CD4-positive, CD25-positive, alpha-beta regulatory T cell (primary cell): Measurements from ENCODE around the gene YBX1. TPM values are rescaled to one million over a fixed set of nuclear protein-coding genes. Genes with fewer than 3 reads are reported as not detected.

Experiments used
- ATAC-seq, 2 donors: fragments of 150-1000 bp; cut with Tn5 transposase; one replicate each; pipeline ENCODE4 v1.10.0; 2021; ENCODE audit warnings: low read depth in 2 of 2, moderate number of reproducible peaks in 2 of 2, moderate library complexity in 1 of 2
- DNase-seq, 3 donors: peaks; one replicate each; pipeline versions ENCODE4 v3.0.0 to v3.0.0-alpha.2; 2012 to 2022; ENCODE audit warnings: mixed read lengths in 1 of 3
- H3K27ac ChIP-seq: one replicate; pipeline ENCODE4 v1.7.0; 2013; ENCODE audit warnings: mild to moderate bottlenecking, low read length; ENCODE audit not compliant: insufficient read depth, poor library complexity, severe bottlenecking
- H3K27me3 ChIP-seq: one replicate; pipeline ENCODE4 v1.7.0; 2013; ENCODE audit warnings: low read length; ENCODE audit not compliant: control insufficient read depth, insufficient read depth
- H3K36me3 ChIP-seq: one replicate; pipeline ENCODE4 v1.7.0; 2013; ENCODE audit warnings: mild to moderate bottlenecking, low read length, moderate library complexity; ENCODE audit not compliant: control insufficient read depth, insufficient read depth
- H3K4me1 ChIP-seq: 2 replicates; pipeline ENCODE4 v1.7.0; 2013; ENCODE audit warnings: mild to moderate bottlenecking, low read length; ENCODE audit not compliant: insufficient read depth, control insufficient read depth, poor library complexity, severe bottlenecking
- H3K4me3 ChIP-seq: one replicate; pipeline ENCODE4 v1.7.0; 2013; ENCODE audit warnings: low read depth, mild to moderate bottlenecking, low read length, moderate library complexity
- H3K9me3 ChIP-seq, 2 experiments: 1 replicate in 1 of 2; 2 replicates in 1 of 2; pipeline ENCODE4 v1.7.0; 2013; ENCODE audit warnings: low read length in 2 of 2, mild to moderate bottlenecking in 1 of 2, moderate library complexity in 1 of 2; ENCODE audit not compliant: control insufficient read depth in 2 of 2
- H3K27ac Mint-ChIP-seq, 3 donors: one replicate each; pipeline ENCODE4 v1.8.0; 2020 to 2022; ENCODE audit warnings: mild to moderate bottlenecking in 3 of 3, mixed read lengths in 3 of 3, moderate library complexity in 2 of 3
- H3K27me3 Mint-ChIP-seq: one replicate; pipeline ENCODE4 v1.8.0; 2022; ENCODE audit warnings: mild to moderate bottlenecking, mixed read lengths
- H3K36me3 Mint-ChIP-seq: one replicate; pipeline ENCODE4 v1.8.0; 2020; ENCODE audit warnings: mixed read lengths
- H3K4me1 Mint-ChIP-seq, 4 donors: one replicate each; pipeline ENCODE4 v1.8.0; 2020 to 2022; ENCODE audit warnings: mixed read lengths in 4 of 4, mild to moderate bottlenecking in 1 of 4
- H3K4me3 Mint-ChIP-seq, 4 donors: one replicate each; pipeline ENCODE4 v1.8.0; 2020 to 2022; ENCODE audit warnings: mild to moderate bottlenecking in 4 of 4, mixed read lengths in 4 of 4, moderate library complexity in 3 of 4
- H3K9me3 Mint-ChIP-seq, 7 donors: one replicate each; pipeline ENCODE4 v1.8.0; 2020 to 2022; ENCODE audit warnings: mixed read lengths in 7 of 7, mild to moderate bottlenecking in 3 of 7, moderate library complexity in 2 of 7
- polyA plus RNA-seq, 4 donors: library from polyadenylated mRNA; unstranded; fragments of 300-500 nt; fragmentation: Illumina TruSeq; gene quantifications; one replicate each; pipeline ENCODE4 v1.2.3, GENCODE V29; 2021
- total RNA-seq: library from RNA; stranded (reverse); gene quantifications from one replicate; pipeline ENCODE4 v1.2.3, GENCODE V29; 2022

YBX1 gene
- total and polyA plus RNA-seq, 5 donors from 2014 or later, result 89.9 to 323 (median 95.5) TPM

DNA sequence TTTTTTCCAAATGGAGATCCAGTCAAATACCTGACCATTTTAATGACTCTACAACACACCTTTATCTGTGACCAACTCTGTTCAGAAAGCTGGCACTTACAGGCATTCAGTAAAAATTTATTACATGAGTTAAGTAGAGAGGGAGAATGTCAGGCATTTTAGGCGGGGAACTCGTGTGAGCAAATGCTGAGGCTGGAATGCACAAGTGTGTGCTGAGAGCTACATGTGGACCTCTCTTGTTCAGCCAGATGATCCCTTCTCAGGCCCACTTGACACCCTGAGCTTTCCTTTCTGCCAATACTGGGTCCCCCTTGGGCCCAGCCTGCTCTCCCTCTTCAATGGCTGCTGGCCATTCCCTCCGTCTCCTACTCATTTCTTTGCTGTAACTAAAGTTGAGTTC is 12.3 kb upstream of the YBX1 start:
- Histone ChIP-seq H3K9me3 (no peaks in the 10 kb centered on the region), H3K36me3 (peaks cover 59% of the 10 kb centered on the region), H3K4me1 (no peaks in the 10 kb centered on the region), H3K4me3 (no peak overlapping the region), H3K27ac (no peak overlapping the region), H3K27me3 (no peaks in the 10 kb centered on the region)
- Mint-ChIP-seq H3K27me3 (no peaks in the 10 kb centered on the region), H3K36me3 (peaks cover 57% of the 10 kb centered on the region), H3K9me3 (no peaks in the 10 kb centered on the region), H3K4me3 (no peak overlapping the region), H3K4me1 (peaks cover 0 to 10% (median 3%) of the 10 kb centered on the region in 4 donors), H3K27ac (no peak overlapping the region)
- ATAC-seq, result no peak
- no peak for DNase-seq

DNA sequence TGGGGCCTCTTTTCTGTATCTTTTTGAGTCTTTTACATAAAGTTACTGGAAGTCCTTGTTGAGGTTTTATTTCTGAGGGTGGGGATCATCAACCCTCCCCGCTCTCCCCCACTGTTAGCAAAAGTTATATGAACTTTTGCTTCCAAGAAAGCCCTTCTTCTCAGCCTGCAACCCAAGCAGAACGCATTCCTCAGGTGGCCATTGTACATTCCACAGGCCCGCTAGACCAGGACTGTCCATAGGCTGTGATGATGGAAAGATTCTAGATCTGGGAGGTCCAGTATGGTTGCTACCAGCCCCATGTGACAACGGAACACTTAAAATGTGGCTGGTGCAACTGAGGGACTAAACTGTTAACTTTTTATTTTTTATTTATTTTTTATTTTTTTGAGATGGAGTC is 11.8 kb upstream of the YBX1 start:
- H3K36me3 Mint-ChIP-seq, result peaks cover 60% of the 10 kb centered on the region
- H3K4me3 Mint-ChIP-seq, result no peak overlapping the region
- no peaks in the 10 kb centered on the region for H3K4me1 ChIP-seq
- no peak overlapping the region for H3K27ac ChIP-seq
- H3K27me3 ChIP-seq, result no peaks in the 10 kb centered on the region
- H3K27ac Mint-ChIP-seq, result no peak overlapping the region
- no peak for DNase-seq
- no peaks in the 10 kb centered on the region for H3K9me3 Mint-ChIP-seq
- H3K36me3 ChIP-seq, result peaks cover 60% of the 10 kb centered on the region
- H3K4me1 Mint-ChIP-seq, result peaks cover 0 to 10% (median 3%) of the 10 kb centered on the region in 4 donors
- no peak for ATAC-seq
- H3K9me3 ChIP-seq, result no peaks in the 10 kb centered on the region
- no peaks in the 10 kb centered on the region for H3K27me3 Mint-ChIP-seq
- no peak overlapping the region for H3K4me3 ChIP-seq

GRCh38 chr1:42674214-42674613 is 8.0 kb upstream of the YBX1 start:
- H3K36me3 ChIP-seq, result peaks cover 32% of the 10 kb centered on the region
- H3K27ac ChIP-seq, result no peak overlapping the region
- no peak overlapping the region for H3K4me3 ChIP-seq
- H3K9me3 ChIP-seq, result no peaks in the 10 kb centered on the region
- H3K4me3 Mint-ChIP-seq, result no peak overlapping the region
- no peaks in the 10 kb centered on the region for H3K27me3 Mint-ChIP-seq
- H3K4me1 Mint-ChIP-seq, result peaks cover 0 to 11% (median 2%) of the 10 kb centered on the region in 4 donors
- no peaks in the 10 kb centered on the region for H3K4me1 ChIP-seq
- H3K9me3 Mint-ChIP-seq, result no peaks in the 10 kb centered on the region
- DNase-seq (no peak), ATAC-seq (no peak)
- H3K27ac Mint-ChIP-seq, result no peak overlapping the region
- H3K36me3 Mint-ChIP-seq, result peaks cover 44% of the 10 kb centered on the region
- H3K27me3 ChIP-seq, result no peaks in the 10 kb centered on the region

GRCh38 chr1:42674682-42675081 is 7.5 kb upstream of the YBX1 start:
- Mint-ChIP-seq H3K4me1 (peaks cover 0 to 11% (median 3%) of the 10 kb centered on the region in 4 donors), H3K4me3 (no peak overlapping the region), H3K9me3 (no peaks in the 10 kb centered on the region), H3K27ac (no peak overlapping the region), H3K36me3 (peaks cover 41% of the 10 kb centered on the region), H3K27me3 (no peaks in the 10 kb centered on the region)
- H3K27ac ChIP-seq, result no peak overlapping the region
- H3K36me3 ChIP-seq, result peaks cover 30% of the 10 kb centered on the region
- no peaks in the 10 kb centered on the region for H3K4me1 ChIP-seq
- no peaks in the 10 kb centered on the region for H3K9me3 ChIP-seq
- ATAC-seq (no peak), DNase-seq (no peak)
- no peaks in the 10 kb centered on the region for H3K27me3 ChIP-seq
- no peak overlapping the region for H3K4me3 ChIP-seq

GRCh38 chr1:42675467-42675866 is 6.8 kb upstream of the YBX1 start:
- ATAC-seq (no peak), DNase-seq (no peak)
- Mint-ChIP-seq H3K9me3 (no peaks in the 10 kb centered on the region), H3K27me3 (no peaks in the 10 kb centered on the region), H3K36me3 (peaks cover 35% of the 10 kb centered on the region), H3K4me1 (peaks cover 0 to 13% (median 9%) of the 10 kb centered on the region in 4 donors), H3K4me3 (no peak overlapping the region), H3K27ac (no peak overlapping the region)
- H3K4me3 ChIP-seq, result no peak overlapping the region
- H3K9me3 ChIP-seq, result no peaks in the 10 kb centered on the region
- no peak overlapping the region for H3K27ac ChIP-seq
- H3K27me3 ChIP-seq, result no peaks in the 10 kb centered on the region
- peaks cover 26% of the 10 kb centered on the region for H3K36me3 ChIP-seq
- no peaks in the 10 kb centered on the region for H3K4me1 ChIP-seq

GRCh38 chr1:42676534-42677087 is 5.6 kb upstream of the YBX1 start:
- Mint-ChIP-seq H3K36me3 (peaks cover 31% of the 10 kb centered on the region), H3K27ac (peak overlapping the region in 2 of 3 donors; percentile 13 to 68)
- no peak for DNase-seq

GRCh38 chr1:42679364-42679983 is 2.7 kb upstream of the YBX1 start:
- H3K4me3 Mint-ChIP-seq, result peak overlapping the region in 3 of 4 donors; percentile 59 to 100 (median 98)
- H3K36me3 ChIP-seq, result peaks cover 16% of the 10 kb centered on the region
- no peak for ATAC-seq
- H3K9me3 Mint-ChIP-seq, result no peaks in the 10 kb centered on the region
- H3K27ac Mint-ChIP-seq, result no peak overlapping the region
- H3K4me1 ChIP-seq, result peaks cover 24% of the 10 kb centered on the region
- H3K36me3 Mint-ChIP-seq, result peaks cover 32% of the 10 kb centered on the region
- H3K27ac ChIP-seq, result no peak overlapping the region
- H3K27me3 Mint-ChIP-seq, result no peaks in the 10 kb centered on the region
- DNase-seq, result no peak
- H3K27me3 ChIP-seq, result no peaks in the 10 kb centered on the region
- no peaks in the 10 kb centered on the region for H3K9me3 ChIP-seq
- H3K4me1 Mint-ChIP-seq, result peaks cover 17 to 38% (median 28%) of the 10 kb centered on the region in 4 donors
- H3K4me3 ChIP-seq, result no peak overlapping the region

More at GRCh38 chr1:42676534-42677087, 5.6 kb upstream of the YBX1 start:
- no peaks in the 10 kb centered on the region for H3K27me3 ChIP-seq
- no peaks in the 10 kb centered on the region for H3K9me3 Mint-ChIP-seq
- H3K27me3 Mint-ChIP-seq, result no peaks in the 10 kb centered on the region
- peaks cover 26% of the 10 kb centered on the region for H3K36me3 ChIP-seq
- H3K4me1 ChIP-seq, result peaks cover 10% of the 10 kb centered on the region
- H3K4me3 Mint-ChIP-seq, result no peak overlapping the region
- no peak overlapping the region for H3K27ac ChIP-seq
- H3K4me1 Mint-ChIP-seq, result peaks cover 0 to 20% (median 15%) of the 10 kb centered on the region in 4 donors
- H3K9me3 ChIP-seq, result no peaks in the 10 kb centered on the region
- no peak overlapping the region for H3K4me3 ChIP-seq
- ATAC-seq, result no peak

- H3K27ac Mint-ChIP-seq, result peak overlapping the region in 2 of 3 donors; percentile 76 to 98
- H3K4me3 Mint-ChIP-seq, result peak overlapping the region; percentile 98 to 100 (median 100)
- no peaks in the 10 kb centered on the region for H3K9me3 Mint-ChIP-seq
- H3K27ac ChIP-seq, result no peak overlapping the region
- ATAC-seq, result no peak
- H3K27me3 Mint-ChIP-seq, result no peaks in the 10 kb centered on the region
- peaks cover 30% of the 10 kb centered on the region for H3K4me1 ChIP-seq
- no peaks in the 10 kb centered on the region for H3K9me3 ChIP-seq
- DNase-seq, result no peak
- H3K4me1 Mint-ChIP-seq, result peaks cover 22 to 44% (median 32%) of the 10 kb centered on the region in 4 donors
- H3K4me3 ChIP-seq, result no peak overlapping the region
- peaks cover 11% of the 10 kb centered on the region for H3K36me3 ChIP-seq
- H3K27me3 ChIP-seq, result no peaks in the 10 kb centered on the region
- peaks cover 37% of the 10 kb centered on the region for H3K36me3 Mint-ChIP-seq
These were observed 2.2 kb upstream of the YBX1 start for GRCh38 chr1:42680055-42680454.
